Keratinocyte (primary cell): ENCODE data around the gene SLC25A36.

Experiments
- EZH2 ChIP-seq: IDR thresholded peaks from one replicate; pipeline ENCODE4 v1.6.1; 2012; ENCODE audit warnings: inconsistent platforms, mild to moderate bottlenecking, low read length, moderate library complexity
- TF ChIP-seq, protein P1 (sequence below), 3 experiments: IDR thresholded peaks in 1 of 3; conservative IDR thresholded peaks in 1 of 3; optimal IDR thresholded peaks in 1 of 3; 2 replicates in 2 of 3; 3 replicates in 1 of 3; pipeline versions ENCODE3 to v1.5.1; 2011; ENCODE audit warnings: low read length in 3 of 3, mild to moderate bottlenecking in 3 of 3, moderate library complexity in 2 of 3, control low read depth in 1 of 3, inconsistent platforms in 1 of 3; ENCODE audit not compliant: insufficient read depth in 2 of 3; ENCODE audit errors: extremely low read depth in 1 of 3

DNA sequence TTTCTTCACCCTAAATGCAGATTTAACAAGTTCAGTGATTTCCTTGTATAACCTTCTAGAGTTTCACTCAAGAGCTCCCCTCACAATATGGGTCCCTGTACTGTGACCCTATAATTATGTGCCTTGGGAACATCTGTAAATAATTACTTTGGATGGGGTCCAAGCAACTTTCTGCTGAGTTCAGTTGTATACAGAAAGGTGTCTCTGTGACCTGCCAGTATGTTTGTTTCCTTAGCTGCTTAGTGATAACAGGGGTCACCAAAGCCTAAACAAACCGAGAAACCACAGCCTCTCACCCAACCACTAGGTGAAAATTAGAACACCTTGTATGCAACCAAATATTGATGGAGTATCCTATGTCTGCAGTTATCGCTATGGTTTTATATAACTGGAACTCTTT, 29.8 kb upstream of the SLC25A36 start:
- TF ChIP-seq, protein P1, sequence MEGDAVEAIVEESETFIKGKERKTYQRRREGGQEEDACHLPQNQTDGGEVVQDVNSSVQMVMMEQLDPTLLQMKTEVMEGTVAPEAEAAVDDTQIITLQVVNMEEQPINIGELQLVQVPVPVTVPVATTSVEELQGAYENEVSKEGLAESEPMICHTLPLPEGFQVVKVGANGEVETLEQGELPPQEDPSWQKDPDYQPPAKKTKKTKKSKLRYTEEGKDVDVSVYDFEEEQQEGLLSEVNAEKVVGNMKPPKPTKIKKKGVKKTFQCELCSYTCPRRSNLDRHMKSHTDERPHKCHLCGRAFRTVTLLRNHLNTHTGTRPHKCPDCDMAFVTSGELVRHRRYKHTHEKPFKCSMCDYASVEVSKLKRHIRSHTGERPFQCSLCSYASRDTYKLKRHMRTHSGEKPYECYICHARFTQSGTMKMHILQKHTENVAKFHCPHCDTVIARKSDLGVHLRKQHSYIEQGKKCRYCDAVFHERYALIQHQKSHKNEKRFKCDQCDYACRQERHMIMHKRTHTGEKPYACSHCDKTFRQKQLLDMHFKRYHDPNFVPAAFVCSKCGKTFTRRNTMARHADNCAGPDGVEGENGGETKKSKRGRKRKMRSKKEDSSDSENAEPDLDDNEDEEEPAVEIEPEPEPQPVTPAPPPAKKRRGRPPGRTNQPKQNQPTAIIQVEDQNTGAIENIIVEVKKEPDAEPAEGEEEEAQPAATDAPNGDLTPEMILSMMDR (optimal IDR thresholded peaks at IDR 0.05 in 1 of 3, IDR thresholded peaks at IDR 0.05 in 1 of 3, conservative IDR thresholded peaks at IDR 0.05 in 1 of 3; ENCODE audit: extremely low read depth in 1 of 3, insufficient read depth in 2 of 3, low read length in 3 of 3), result no peak
- no peak for TF ChIP-seq EZH2
